Measurements from ENCODE around the gene SPC24.
A peak's percentile ranks its signal among the peaks of the same experiment; 100 is the strongest.
"Not testable (repeated sequence)": the region's sequence is repeated elsewhere in the genome, so short reads cannot be mapped to it uniquely, and the experiment has no call there.

SPC24 gene

DNA sequence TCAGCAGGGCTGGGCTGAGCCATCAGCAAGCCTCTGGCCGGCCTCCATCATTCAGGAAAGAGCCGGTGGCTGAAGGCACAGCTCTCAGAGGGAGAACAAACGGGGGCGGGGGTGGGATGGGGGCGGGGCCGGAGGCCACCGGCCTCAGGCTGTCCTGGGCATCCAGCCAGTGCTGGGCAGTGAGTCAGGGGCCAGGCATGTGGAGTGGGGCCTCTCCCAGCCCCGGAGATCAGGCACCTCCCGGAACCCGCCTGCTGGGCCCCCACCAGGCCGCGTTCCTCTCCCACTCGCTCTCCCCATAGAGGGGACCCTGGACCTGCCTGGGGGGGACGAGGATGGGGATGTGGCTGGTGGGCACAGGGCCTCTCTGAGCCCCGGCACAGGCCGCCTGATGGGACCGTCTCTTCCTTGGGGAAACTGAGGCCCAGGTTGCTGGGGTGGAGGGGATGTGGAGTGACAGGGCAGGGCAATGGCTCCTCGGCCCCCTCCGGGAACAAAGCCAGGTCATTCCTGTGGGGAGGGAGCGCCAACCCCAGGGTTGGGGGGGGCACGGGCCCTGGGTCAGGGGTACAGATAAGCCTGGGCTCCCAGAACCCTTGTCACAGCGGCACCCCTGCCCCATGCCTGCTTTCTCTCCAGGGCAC lies 12.9 kb downstream of the SPC24 start:
- TF ChIP-seq, protein P1, sequence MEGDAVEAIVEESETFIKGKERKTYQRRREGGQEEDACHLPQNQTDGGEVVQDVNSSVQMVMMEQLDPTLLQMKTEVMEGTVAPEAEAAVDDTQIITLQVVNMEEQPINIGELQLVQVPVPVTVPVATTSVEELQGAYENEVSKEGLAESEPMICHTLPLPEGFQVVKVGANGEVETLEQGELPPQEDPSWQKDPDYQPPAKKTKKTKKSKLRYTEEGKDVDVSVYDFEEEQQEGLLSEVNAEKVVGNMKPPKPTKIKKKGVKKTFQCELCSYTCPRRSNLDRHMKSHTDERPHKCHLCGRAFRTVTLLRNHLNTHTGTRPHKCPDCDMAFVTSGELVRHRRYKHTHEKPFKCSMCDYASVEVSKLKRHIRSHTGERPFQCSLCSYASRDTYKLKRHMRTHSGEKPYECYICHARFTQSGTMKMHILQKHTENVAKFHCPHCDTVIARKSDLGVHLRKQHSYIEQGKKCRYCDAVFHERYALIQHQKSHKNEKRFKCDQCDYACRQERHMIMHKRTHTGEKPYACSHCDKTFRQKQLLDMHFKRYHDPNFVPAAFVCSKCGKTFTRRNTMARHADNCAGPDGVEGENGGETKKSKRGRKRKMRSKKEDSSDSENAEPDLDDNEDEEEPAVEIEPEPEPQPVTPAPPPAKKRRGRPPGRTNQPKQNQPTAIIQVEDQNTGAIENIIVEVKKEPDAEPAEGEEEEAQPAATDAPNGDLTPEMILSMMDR (IDR thresholded peaks at IDR 0.05; ENCODE audit: low read depth, low read length, missing control alignments) = no peak
- in situ Hi-C loops (cut with HindIII; ENCODE audit: low sequenced_read_pairs) = no loop called here
- no peak overlapping the region for H3K4me3 ChIP-seq (ENCODE audit: low read depth, low read length)
- DNase-seq (ENCODE audit: low read depth) = peak; percentile 86

DNA sequence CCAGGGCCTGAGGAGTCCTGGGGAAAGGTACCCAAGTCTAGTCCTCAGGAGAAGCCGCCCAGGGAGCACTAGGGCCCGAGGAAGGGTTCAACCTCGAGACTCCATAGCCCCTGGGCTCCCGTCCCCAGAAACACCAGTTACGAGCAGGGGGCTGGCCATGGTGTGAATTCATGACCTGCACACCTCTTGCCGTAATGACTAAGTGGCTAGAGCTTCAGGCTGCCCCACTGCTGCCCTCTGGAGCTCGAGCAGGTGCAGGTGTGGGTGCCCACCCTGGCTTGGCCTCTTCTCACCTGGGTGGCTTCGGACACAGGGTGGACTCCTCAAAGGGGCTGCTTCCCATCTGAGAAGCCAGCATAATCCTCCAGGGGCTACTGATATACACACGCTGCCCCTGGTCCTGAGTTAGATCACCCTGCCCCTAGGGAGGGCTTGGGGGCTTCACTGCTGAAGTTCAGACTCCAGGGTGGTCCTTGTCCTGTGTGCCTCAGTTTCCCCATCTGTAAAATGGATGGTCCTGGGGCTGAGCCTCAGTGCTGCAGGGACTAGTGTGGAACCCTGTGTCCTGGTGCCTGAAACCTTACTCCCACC lies 13.6 kb downstream of the SPC24 start:
- TF ChIP-seq, protein P1 (IDR thresholded peaks at IDR 0.05; ENCODE audit: low read depth, low read length, missing control alignments) = peak; percentile 4
- no peak for DNase-seq (ENCODE audit: low read depth)
- no peak overlapping the region for H3K4me3 ChIP-seq (ENCODE audit: low read depth, low read length)
- in situ Hi-C loops (cut with HindIII; ENCODE audit: low sequenced_read_pairs) = no loop called here

DNA sequence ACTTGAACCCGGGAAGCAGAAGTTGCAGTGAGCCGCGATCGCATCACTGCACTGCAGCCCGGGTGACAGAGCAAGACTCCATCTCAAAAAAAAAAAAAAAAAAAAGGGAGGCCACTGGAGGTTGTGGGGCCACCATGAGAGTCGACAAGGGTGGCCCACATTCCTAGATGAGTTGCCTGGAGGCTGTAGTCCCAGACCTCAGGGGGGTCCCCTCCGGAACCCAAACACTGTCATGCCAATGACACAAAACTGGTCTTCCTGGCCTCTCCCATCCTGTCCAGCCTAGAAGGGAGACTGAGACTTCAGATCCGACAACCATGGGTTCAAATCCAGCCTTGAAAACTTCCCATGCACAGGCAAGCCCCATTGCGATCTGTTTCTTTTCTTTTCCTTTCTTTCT lies 14.7 kb downstream of the SPC24 start:
- no peak for DNase-seq (ENCODE audit: low read depth)
- in situ Hi-C loops (cut with HindIII; ENCODE audit: low sequenced_read_pairs) = no loop called here
- H3K4me3 ChIP-seq (ENCODE audit: low read depth, low read length) = no peak overlapping the region
- TF ChIP-seq, protein P1 (IDR thresholded peaks at IDR 0.05; ENCODE audit: low read depth, low read length, missing control alignments) = no peak

DNA sequence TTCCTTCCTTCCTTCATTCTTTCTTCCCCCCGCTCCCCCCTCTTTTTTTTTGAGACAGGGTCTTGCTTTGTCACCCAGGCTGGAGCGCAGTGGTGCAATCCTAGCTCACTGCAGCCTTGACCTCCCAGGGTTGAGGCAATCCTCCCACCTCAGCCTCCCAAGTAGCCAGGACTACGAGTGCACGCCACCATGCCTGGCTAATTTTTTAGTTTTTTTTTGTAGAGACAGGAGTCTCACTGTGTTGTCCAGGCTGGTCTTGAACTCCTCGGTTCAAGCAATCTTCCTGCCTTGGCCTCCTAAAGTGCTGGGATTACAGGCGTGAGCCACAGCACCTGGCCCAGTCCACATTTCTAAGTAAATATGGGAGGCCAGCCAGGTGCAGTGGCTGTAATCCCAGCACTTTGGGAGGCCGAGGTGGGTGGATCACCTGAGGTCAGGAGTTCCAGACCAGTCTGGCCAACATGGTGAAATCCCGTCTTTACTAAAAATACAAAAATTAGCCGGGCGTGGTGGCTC lies 15.5 kb downstream of the SPC24 start:
- H3K4me3 ChIP-seq (ENCODE audit: low read depth, low read length); DNase-seq (ENCODE audit: low read depth); in situ Hi-C loops (cut with HindIII; ENCODE audit: low sequenced_read_pairs): not testable (repeated sequence)

DNA sequence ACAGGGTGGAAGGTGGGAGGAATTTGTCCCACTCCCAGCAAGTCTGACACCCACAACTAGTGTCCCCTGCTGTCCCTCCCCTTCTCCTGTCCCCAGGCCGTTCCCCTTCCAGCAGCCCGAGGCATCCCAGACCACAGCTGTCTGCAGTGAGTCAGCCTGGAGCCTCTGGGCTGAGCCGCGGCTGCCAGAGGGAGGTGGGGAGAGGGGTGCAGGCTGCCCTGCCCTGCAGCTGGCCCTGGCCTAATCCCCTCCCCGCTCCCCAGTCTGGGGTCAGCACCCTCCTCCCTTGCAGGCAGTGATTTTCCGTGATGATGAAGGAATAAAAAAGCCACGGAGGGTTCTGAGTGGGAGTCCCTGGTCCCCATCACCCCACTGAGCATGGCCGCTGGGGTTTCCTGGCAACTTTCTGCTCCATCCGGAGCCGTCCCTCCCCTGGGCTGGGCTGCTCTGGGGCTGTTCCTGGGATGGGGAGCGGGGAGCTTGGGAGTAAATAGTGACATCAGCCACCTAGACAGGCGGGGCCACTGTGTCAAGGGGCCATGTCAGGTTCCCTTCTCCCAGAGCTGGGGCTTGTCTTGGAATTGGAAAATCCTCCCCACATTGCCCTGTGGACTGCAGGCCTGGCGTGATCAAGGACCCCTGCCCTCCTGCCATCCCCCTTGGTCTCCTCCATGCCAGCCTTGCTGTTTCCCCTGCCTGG lies 16.8 kb downstream of the SPC24 start:
- no peak for DNase-seq (ENCODE audit: low read depth)
- TF ChIP-seq, protein P1 (IDR thresholded peaks at IDR 0.05; ENCODE audit: low read depth, low read length, missing control alignments) = no peak
- in situ Hi-C loops (cut with HindIII; ENCODE audit: low sequenced_read_pairs) = no loop called here
- no peak overlapping the region for H3K4me3 ChIP-seq (ENCODE audit: low read depth, low read length)

DNA sequence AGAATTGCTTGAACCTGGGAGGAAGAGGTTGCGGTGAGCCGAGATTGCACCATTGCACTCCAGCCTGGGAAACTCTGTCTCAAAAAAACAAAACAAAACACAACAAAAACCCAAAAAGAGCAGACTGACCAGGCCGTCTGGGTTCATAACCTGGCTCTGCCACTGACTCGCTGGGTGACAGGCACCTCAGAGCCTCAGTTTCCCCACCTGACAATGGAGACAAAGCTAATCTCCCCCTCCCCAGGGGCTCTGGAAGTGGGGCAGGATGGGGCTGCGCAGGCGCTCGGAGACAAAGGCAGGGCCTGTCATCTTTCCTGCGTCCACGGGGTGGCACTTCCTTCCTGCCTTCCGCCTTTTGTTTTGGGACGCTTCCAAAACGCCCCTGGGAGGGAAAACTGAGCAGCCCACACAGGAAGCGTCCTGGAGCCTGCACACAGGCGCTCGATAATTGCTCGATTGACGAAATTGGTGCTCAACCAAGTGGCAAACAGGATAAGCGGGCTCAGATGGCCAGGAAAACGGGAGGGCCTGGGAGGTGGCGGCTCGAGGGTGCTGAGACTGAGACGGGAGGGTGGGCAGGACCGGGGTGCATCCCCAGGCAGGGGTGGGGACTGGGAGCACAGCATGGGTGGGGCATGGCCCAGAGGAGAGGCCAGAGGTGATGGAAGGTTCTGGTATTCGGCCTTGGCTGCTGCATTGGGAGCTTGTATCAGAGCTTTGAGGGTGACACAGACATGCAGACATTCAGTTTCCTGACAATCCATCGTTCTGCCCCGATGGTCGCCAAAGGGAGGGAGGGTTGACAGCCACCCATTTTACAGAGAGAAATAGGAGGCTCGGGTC lies 17.8 kb downstream of the SPC24 start:
- H3K4me3 ChIP-seq (ENCODE audit: low read depth, low read length) = no peak overlapping the region
- TF ChIP-seq, protein P1 (IDR thresholded peaks at IDR 0.05; ENCODE audit: low read depth, low read length, missing control alignments) = peak; percentile 77
- in situ Hi-C loops (cut with HindIII; ENCODE audit: low sequenced_read_pairs) = no loop called here
- peak; percentile 73 for DNase-seq (ENCODE audit: low read depth)

Measured in astrocyte of the cerebellum (primary cell).